GM12878 (cell line): Measurements from ENCODE around the gene SPRTN. TPM values are rescaled to one million over a fixed set of nuclear protein-coding genes. Genes with fewer than 3 reads are reported as not detected.
A peak's percentile ranks its signal among the peaks of the same experiment; 100 is the strongest.

ENCODE experiments used
- ASH2L ChIP-seq: fragments of 300-600, 200-600 bp; sonication (generic); IDR thresholded peaks from 2 replicates; pipeline ENCODE4 v1.6.1; 2017; ENCODE audit warnings: low read depth, mild to moderate bottlenecking, borderline replicate concordance
- BCLAF1 ChIP-seq: fragments of 450-650 bp; IDR thresholded peaks from 2 replicates; pipeline ENCODE4 v1.6.1; 2017; ENCODE audit warnings: antibody characterized with exemption, mild to moderate bottlenecking, moderate library complexity
- E4F1 ChIP-seq: fragments of 450-650 bp; IDR thresholded peaks from 2 replicates; pipeline ENCODE4 v1.6.1; 2018; ENCODE audit warnings: borderline replicate concordance, mild to moderate bottlenecking; ENCODE audit not compliant: partially characterized antibody
- EGR1 ChIP-seq, 2 experiments: IDR thresholded peaks; 1 replicate in 1 of 2; 2 replicates in 1 of 2; pipeline ENCODE4 v1.6.1; 2011 to 2012; ENCODE audit warnings: low read depth in 2 of 2, low read length in 2 of 2, borderline replicate concordance in 1 of 2, mild to moderate bottlenecking in 1 of 2, moderate library complexity in 1 of 2
- GATAD2B ChIP-seq: fragments of 450-650 bp; conservative IDR thresholded peaks from 2 replicates; pipeline ENCODE4 v1.6.1; 2017; ENCODE audit warnings: low read depth, mild to moderate bottlenecking, moderate library complexity
- IRF3 ChIP-seq: fragments of 450-650 bp; IDR thresholded peaks from 2 replicates; pipeline ENCODE4 v1.6.1; 2014; ENCODE audit warnings: mild to moderate bottlenecking
- JUNB ChIP-seq: IDR thresholded peaks from 2 replicates; pipeline ENCODE4 v1.6.1; 2016; ENCODE audit warnings: antibody characterized with exemption, mild to moderate bottlenecking
- KAT2A ChIP-seq: conservative IDR thresholded peaks from 2 replicates; pipeline ENCODE4 v1.6.1; 2011; ENCODE audit warnings: low read depth, low read length; ENCODE audit not compliant: control insufficient read depth
- MLLT1 ChIP-seq: fragments of 450-650 bp; IDR thresholded peaks from 2 replicates; pipeline ENCODE4 v1.6.1; 2016; ENCODE audit warnings: mild to moderate bottlenecking
- NFIC ChIP-seq: IDR thresholded peaks from 2 replicates; pipeline ENCODE4 v1.6.1; 2012; ENCODE audit warnings: low read depth, mild to moderate bottlenecking, inconsistent platforms, low read length, moderate library complexity
- NKRF ChIP-seq: fragments of 450-650 bp; conservative IDR thresholded peaks from 2 replicates; pipeline ENCODE4 v1.6.1; 2017; ENCODE audit warnings: mild to moderate bottlenecking, moderate library complexity
- PML ChIP-seq: IDR thresholded peaks from 2 replicates; pipeline ENCODE4 v1.6.1; 2012; ENCODE audit warnings: low read length, inconsistent platforms
- PRDM15 ChIP-seq: fragments of 450-650 bp; formaldehyde crosslinking; IDR thresholded peaks from 2 replicates; pipeline ENCODE4 v1.4.0; 2020; ENCODE audit warnings: mild to moderate bottlenecking, moderate library complexity
- WRNIP1 ChIP-seq: IDR thresholded peaks from 2 replicates; pipeline ENCODE4 v1.6.1; 2011; ENCODE audit warnings: low read depth, low read length, improper control_type of control experiment, borderline replicate concordance
- YBX1 ChIP-seq: fragments of 450-650 bp; IDR thresholded peaks from 2 replicates; pipeline ENCODE4 v1.6.1; 2016; ENCODE audit warnings: antibody characterized with exemption
- polyA plus RNA-seq, 11 experiments: library from polyadenylated mRNA; depleted of rRNA in 4 of 11; unstranded in 6 of 11; stranded (reverse) in 5 of 11; fragments of >200 nt; fragmentation: Nextera tagmentation in 4 of 11; fragmentation: Illumina TruSeq in 1 of 11; extraction: Ambion mirVana in 4 of 11; extraction: Trizol in 1 of 11; gene quantifications; 1 replicate in 1 of 11; 2 replicates in 10 of 11; pipeline versions ENCODE4 v1.2.1 to v1.2.3, GENCODE V29; 2011 to 2016; ENCODE audit warnings: inconsistent platforms in 2 of 11, missing spikeins in 2 of 11, low read depth in 1 of 11
- total RNA-seq, 4 experiments: library from RNA; depleted of rRNA in 3 of 4; stranded (reverse); fragments of >200 nt in 3 of 4; fragmentation: Illumina TruSeq in 1 of 4; extraction: Trizol in 1 of 4; gene quantifications; 2 replicates each; pipeline versions ENCODE4 v1.2.1 to v1.2.3, GENCODE V29; 2013 to 2021

The SPRTN gene
- total and polyA plus RNA-seq, 10 of the 15 experiments (the other 5 are each of a cell fraction or from before 2014, with no cell fraction given), result 4.4 to 16.5 (median 12.1) TPM

GRCh38 chr1:231329483-231329882, 8.6 kb upstream of the SPRTN start (continued):
- TF ChIP-seq BCLAF1 (no peak), PRDM15 (no peak), NFIC (peak; percentile 69; the same call in 1 of the 2 replicates), JUNB (peak; percentile 84), WRNIP1 (no peak), EGR1 (IDR thresholded peaks at IDR 0.05; ENCODE audit: borderline replicate concordance in 1 of 2, low read depth in 2 of 2, low read length in 2 of 2) (no peak), E4F1 (no peak), PML (0 out of 2 replicates have a peak, but pooled peaks have one; percentile 38), YBX1 (no peak), NKRF (no peak), ASH2L (no peak), MLLT1 (no peak), KAT2A (no peak), GATAD2B (no peak), IRF3 (no peak)
